ENCODE measurements around the gene GUCA1A.

DNA sequence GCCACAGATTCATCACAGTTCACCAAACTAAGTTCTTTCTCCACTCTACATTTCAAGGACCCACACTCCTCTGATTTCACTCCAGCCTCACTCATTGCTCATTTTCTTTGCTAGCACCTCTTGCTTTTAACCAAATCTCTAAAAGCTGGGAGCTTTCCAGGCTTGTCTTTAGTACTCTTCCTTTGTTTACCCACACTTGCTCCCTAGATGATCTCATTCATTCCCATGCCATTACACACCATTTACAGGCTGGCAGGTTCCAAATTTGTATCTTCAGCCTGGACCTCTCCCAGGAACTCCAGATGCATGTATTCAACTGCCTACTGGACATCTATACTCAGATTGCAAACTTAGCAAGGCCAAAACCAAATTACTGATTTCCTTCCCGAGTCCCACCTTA is 26.9 kb downstream of the GUCA1A start:
- TF ChIP-seq EP300 (IDR thresholded peaks at IDR 0.05) (peak in 1 of 4 donors; percentile 5), POLR2A (IDR thresholded peaks at IDR 0.05) (no peak)
- TF ChIP-seq, protein P1, sequence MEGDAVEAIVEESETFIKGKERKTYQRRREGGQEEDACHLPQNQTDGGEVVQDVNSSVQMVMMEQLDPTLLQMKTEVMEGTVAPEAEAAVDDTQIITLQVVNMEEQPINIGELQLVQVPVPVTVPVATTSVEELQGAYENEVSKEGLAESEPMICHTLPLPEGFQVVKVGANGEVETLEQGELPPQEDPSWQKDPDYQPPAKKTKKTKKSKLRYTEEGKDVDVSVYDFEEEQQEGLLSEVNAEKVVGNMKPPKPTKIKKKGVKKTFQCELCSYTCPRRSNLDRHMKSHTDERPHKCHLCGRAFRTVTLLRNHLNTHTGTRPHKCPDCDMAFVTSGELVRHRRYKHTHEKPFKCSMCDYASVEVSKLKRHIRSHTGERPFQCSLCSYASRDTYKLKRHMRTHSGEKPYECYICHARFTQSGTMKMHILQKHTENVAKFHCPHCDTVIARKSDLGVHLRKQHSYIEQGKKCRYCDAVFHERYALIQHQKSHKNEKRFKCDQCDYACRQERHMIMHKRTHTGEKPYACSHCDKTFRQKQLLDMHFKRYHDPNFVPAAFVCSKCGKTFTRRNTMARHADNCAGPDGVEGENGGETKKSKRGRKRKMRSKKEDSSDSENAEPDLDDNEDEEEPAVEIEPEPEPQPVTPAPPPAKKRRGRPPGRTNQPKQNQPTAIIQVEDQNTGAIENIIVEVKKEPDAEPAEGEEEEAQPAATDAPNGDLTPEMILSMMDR (IDR thresholded peaks at IDR 0.05), result no peak

Data from upper lobe of left lung (tissue), 4 donors.